GM12878 (cell line): ENCODE results near the gene DAB2IP. TPM values are rescaled to one million over a fixed set of nuclear protein-coding genes. Genes with fewer than 3 reads are reported as not detected.

Experiments used
- ATAC-seq: fragments of 200-7000 bp; cut with Tn5 transposase; 3 replicates; pipeline ENCODE4 v1.9.1; 2020; ENCODE audit warnings: mild to moderate bottlenecking, moderate library complexity
- BruUV-seq: library from RNA; stranded (reverse); fragments of 400-500 nt; replicated peaks from 2 replicates; lab custom pipeline; 2021; lab: Mats Ljungman, UMichigan
- CTCF ChIA-PET: fragments of 300-600 bp; sonication (Branson Sonifier 250); formaldehyde crosslinking; extraction: SDS; loops from one replicate; lab custom pipeline; 2021; ENCODE audit warnings: inconsistent platforms; lab: Yijun Ruan, JAX
- POLR2A ChIA-PET: fragments of 350-600 bp; formaldehyde crosslinking; extraction: SDS; loops from one replicate; lab custom pipeline; 2021; ENCODE audit warnings: inconsistent platforms; lab: Charles Lee
- RAD21 ChIA-PET: fragments of 300-600 bp; sonication (Branson Sonifier 250); formaldehyde crosslinking; loops from one replicate; lab custom pipeline; 2023; ENCODE audit warnings: antibody characterized with exemption; ENCODE audit not compliant: unreplicated experiment; lab: Charles Lee
- SMC1A ChIA-PET: fragments of 300-600 bp; sonication (Branson Sonifier 250); formaldehyde crosslinking; loops from one replicate; lab custom pipeline; 2023; ENCODE audit not compliant: unreplicated experiment, uncharacterized antibody; lab: Charles Lee
- DNase-seq: peaks from one replicate; pipeline ENCODE4 v3.0.0-alpha.2; 2011; ENCODE audit warnings: low read depth, low spot score
- FAIRE-seq: peaks from 3 replicates; lab custom pipeline; 2011; peaks lifted over from hg19 to GRCh38; lab: Jason Lieb, UNC
- H2AFZ ChIP-seq: 2 replicates; pipeline ENCODE4 v1.6.0; 2011; ENCODE audit warnings: low read depth, low read length, control low read depth; ENCODE audit not compliant: control insufficient read depth
- H3K27ac ChIP-seq: 2 replicates; pipeline ENCODE4 v1.5.1; 2011; ENCODE audit warnings: control low read depth; ENCODE audit not compliant: control insufficient read depth, insufficient read depth
- H3K27me3 ChIP-seq, 2 experiments: replicated peaks in 1 of 2; 2 replicates each; pipeline versions ENCODE4 v1.6.0 to v1.6.1; 2011; ENCODE audit warnings: low read length in 1 of 2; ENCODE audit not compliant: control insufficient read depth in 2 of 2, insufficient read depth in 2 of 2
- H3K36me3 ChIP-seq, 2 experiments: 2 replicates each; pipeline ENCODE4 v1.5.1; 2011; ENCODE audit warnings: low read length in 1 of 2; ENCODE audit not compliant: control insufficient read depth in 2 of 2, insufficient read depth in 2 of 2
- H3K4me1 ChIP-seq: 2 replicates; pipeline ENCODE4 v1.6.1; 2011; ENCODE audit warnings: mild to moderate bottlenecking, low read length, moderate library complexity, mixed read lengths; ENCODE audit not compliant: control insufficient read depth, insufficient read depth
- H3K4me2 ChIP-seq: 2 replicates; pipeline ENCODE4 v1.6.0; 2011; ENCODE audit warnings: control low read depth; ENCODE audit not compliant: control insufficient read depth, insufficient read depth
- H3K4me3 ChIP-seq: fragments of 200-600 bp; sonication (generic); 2 replicates; pipeline ENCODE4 v1.5.1; 2016
- H3K79me2 ChIP-seq: 2 replicates; pipeline ENCODE4 v1.6.0; 2011; ENCODE audit warnings: low read length; ENCODE audit not compliant: control insufficient read depth, insufficient read depth
- H3K9ac ChIP-seq: 2 replicates; pipeline ENCODE4 v1.8.0; 2011; ENCODE audit warnings: low read length, control low read depth, mixed read lengths; ENCODE audit not compliant: control insufficient read depth, insufficient read depth
- H3K9me3 ChIP-seq: replicated peaks from 3 replicates; pipeline ENCODE4 v1.5.1; 2011; ENCODE audit warnings: mild to moderate bottlenecking, low read length; ENCODE audit not compliant: control insufficient read depth, insufficient read depth
- H4K20me1 ChIP-seq: 2 replicates; pipeline ENCODE4 v1.6.0; 2011; ENCODE audit not compliant: control insufficient read depth, insufficient read depth
- ASH2L ChIP-seq: fragments of 300-600, 200-600 bp; sonication (generic); IDR thresholded peaks from 2 replicates; pipeline ENCODE4 v1.6.1; 2017; ENCODE audit warnings: low read depth, mild to moderate bottlenecking, borderline replicate concordance
- CEBPB ChIP-seq, 2 experiments: fragments of 150-350 bp in 1 of 2; IDR thresholded peaks; 2 replicates each; pipeline ENCODE4 v1.6.1; 2012 to 2014; ENCODE audit warnings: low read depth in 2 of 2, low read length in 2 of 2, borderline replicate concordance in 1 of 2, inconsistent platforms in 1 of 2
- EZH2 ChIP-seq: IDR thresholded peaks from 2 replicates; pipeline ENCODE4 v1.6.1; 2012; ENCODE audit warnings: low read depth, mild to moderate bottlenecking, control low read depth, inconsistent platforms, low read length, borderline replicate concordance; ENCODE audit not compliant: control insufficient read depth
- IKZF2 ChIP-seq, 2 experiments: fragments of 450-650 bp; IDR thresholded peaks; 2 replicates each; pipeline ENCODE4 v1.6.1; 2017; ENCODE audit warnings: mild to moderate bottlenecking in 2 of 2, moderate library complexity in 2 of 2
- MTA3 ChIP-seq: IDR thresholded peaks from 2 replicates; pipeline ENCODE4 v1.6.1; 2012; ENCODE audit warnings: low read length, inconsistent platforms, borderline replicate concordance
- PRDM15 ChIP-seq: fragments of 450-650 bp; formaldehyde crosslinking; IDR thresholded peaks from 2 replicates; pipeline ENCODE4 v1.4.0; 2020; ENCODE audit warnings: mild to moderate bottlenecking, moderate library complexity
- SMAD5 ChIP-seq: IDR thresholded peaks from 2 replicates; pipeline ENCODE4 v1.6.1; 2016; ENCODE audit warnings: antibody characterized with exemption, low read depth
- SRF ChIP-seq, 2 experiments: IDR thresholded peaks; 2 replicates each; pipeline ENCODE4 v1.6.1; 2011; ENCODE audit warnings: low read depth in 2 of 2, low read length in 2 of 2, mild to moderate bottlenecking in 1 of 2, moderate library complexity in 1 of 2
- TARDBP ChIP-seq: IDR thresholded peaks from 2 replicates; pipeline ENCODE4 v1.6.1; 2016; ENCODE audit warnings: borderline replicate concordance
- ZBTB33 ChIP-seq: fragments of 450-650 bp; IDR thresholded peaks from 2 replicates; pipeline ENCODE4 v1.6.1; 2017; ENCODE audit warnings: mild to moderate bottlenecking
- ZNF24 ChIP-seq: fragments of 450-650 bp; IDR thresholded peaks from 2 replicates; pipeline ENCODE4 v1.6.1; 2017; ENCODE audit warnings: antibody characterized with exemption, mild to moderate bottlenecking
- WGBS: methylation state at CpG from one replicate; pipeline ENCODE4 v1.1.6; 2016; ENCODE audit warnings: low lambda C conversion rate; ENCODE audit not compliant: insufficient replicate concordance, insufficient coverage; ENCODE audit errors: missing lambda C conversion rate; 5-methylcytosine and 5-hydroxymethylcytosine counted together
- in situ Hi-C: fragments of 300-500 bp; cut with MboI; formaldehyde crosslinking; loops from 9 replicates; pipeline ENCODE4 v1.14.3; 2018; ENCODE audit warnings: mixed read lengths
- intact Hi-C: fragments of 100-400 bp; cut with micrococcal nuclease; formaldehyde crosslinking; loops from one replicate; pipeline ENCODE4 v1.14.2; 2022; ENCODE audit not compliant: unreplicated experiment
- polyA plus RNA-seq, 11 experiments: library from polyadenylated mRNA; depleted of rRNA in 4 of 11; unstranded in 6 of 11; stranded (reverse) in 5 of 11; fragments of >200 nt; fragmentation: Nextera tagmentation in 4 of 11; fragmentation: Illumina TruSeq in 1 of 11; extraction: Ambion mirVana in 4 of 11; extraction: Trizol in 1 of 11; gene quantifications; 1 replicate in 1 of 11; 2 replicates in 10 of 11; pipeline versions ENCODE4 v1.2.1 to v1.2.3, GENCODE V29; 2011 to 2016; ENCODE audit warnings: inconsistent platforms in 2 of 11, missing spikeins in 2 of 11, low read depth in 1 of 11
- total RNA-seq, 4 experiments: library from RNA; depleted of rRNA in 3 of 4; stranded (reverse); fragments of >200 nt in 3 of 4; fragmentation: Illumina TruSeq in 1 of 4; extraction: Trizol in 1 of 4; gene quantifications; 2 replicates each; pipeline versions ENCODE4 v1.2.1 to v1.2.3, GENCODE V29; 2013 to 2021

DAB2IP gene
- total and polyA plus RNA-seq, 10 of the 15 experiments (the other 5 are each of a cell fraction or from before 2014, with no cell fraction given): 0.03 to 0.38 (median 0.14) TPM; not detected in 6

- TF ChIP-seq SMAD5: no peak
- TF ChIP-seq IKZF2 (IDR thresholded peaks at IDR 0.05): no peak
- TF ChIP-seq SRF (IDR thresholded peaks at IDR 0.05; ENCODE audit: low read depth in 2 of 2, low read length in 2 of 2): no peak
- no peak for TF ChIP-seq MTA3
- Histone ChIP-seq H4K20me1 (no peaks in the 10 kb centered on the region), H2AFZ (no peak overlapping the region), H3K9ac (no peak overlapping the region), H3K36me3 (no peaks in the 10 kb centered on the region), H3K27me3 (peaks cover 2% of the 10 kb centered on the region in 2 experiments; a peak in 2 of 4 replicates), H3K4me1 (peaks cover 5% of the 10 kb centered on the region), H3K4me3 (no peak overlapping the region), H3K9me3 (no peaks in the 10 kb centered on the region), H3K27ac (no peak overlapping the region), H3K79me2 (no peaks in the 10 kb centered on the region), H3K4me2 (no peak overlapping the region)
- FAIRE-seq (no peak), ATAC-seq (no peak), DNase-seq (no peak)
- ChIA-PET CTCF (no interaction called here), SMC1A (no interaction called here), RAD21 (no interaction called here), POLR2A (no interaction called here)
- in situ Hi-C loops (no loop called here), intact Hi-C loops (no loop called here)
- 67% methylated on average over 1 of the region's 1 CpG for WGBS
- BruUV-seq: no TSS peak
Measured at GRCh38 chr9:121746866-121747265, 95.4 kb downstream of the DAB2IP start.

- H3K27me3 ChIP-seq: peaks cover 0 to 2% of the 10 kb centered on the region in 2 experiments; a peak in 2 of 4 replicates
- H3K4me3 ChIP-seq: no peak overlapping the region
- SMC1A ChIA-PET: no interaction called here
- in situ Hi-C loops: no loop called here
- FAIRE-seq (no peak), DNase-seq (no peak), ATAC-seq (no peak)
- H4K20me1 ChIP-seq: no peaks in the 10 kb centered on the region
- intact Hi-C loops: no loop called here
- H3K9me3 ChIP-seq: no peaks in the 10 kb centered on the region
- POLR2A ChIA-PET: no interaction called here
- no peaks in the 10 kb centered on the region for H3K36me3 ChIP-seq
- H3K79me2 ChIP-seq: no peaks in the 10 kb centered on the region
- CTCF ChIA-PET: no interaction called here
- no peaks in the 10 kb centered on the region for H3K4me1 ChIP-seq
- RAD21 ChIA-PET: no interaction called here
- BruUV-seq: no TSS peak
- no peak overlapping the region for H3K4me2 ChIP-seq
- no peak overlapping the region for H2AFZ ChIP-seq
- 21% methylated on average over 6 of the region's 6 CpGs for WGBS
- no peak overlapping the region for H3K27ac ChIP-seq
- no peak overlapping the region for H3K9ac ChIP-seq
- TF ChIP-seq CEBPB (IDR thresholded peaks at IDR 0.05; ENCODE audit: borderline replicate concordance in 1 of 2, low read depth in 2 of 2, low read length in 2 of 2) (no peak), ZBTB33 (no peak), EZH2 (no peak), ASH2L (no peak), ZNF24 (no peak), TARDBP (no peak), PRDM15 (no peak)
Measured at GRCh38 chr9:121748074-121748473, 96.6 kb downstream of the DAB2IP start.
